ENCODE data around the gene RAD51B.

Gene RAD51B

GRCh38 chr14:68775614-68776126, 956.1 kb downstream of the RAD51B start:
- Mint-ChIP-seq H3K9me3 (peaks cover 2% of the 10 kb centered on the region), H3K27me3 (no peaks in the 10 kb centered on the region), H3K4me1 (peaks cover 7% of the 10 kb centered on the region), H3K36me3 (peaks cover 2% of the 10 kb centered on the region), H3K4me3 (no peak overlapping the region), H3K27ac (no peak overlapping the region)
- ATAC-seq (ENCODE audit: low read depth) (no peak), DNase-seq (ENCODE audit: low spot score in 2 of 2) (no peak)

DNA sequence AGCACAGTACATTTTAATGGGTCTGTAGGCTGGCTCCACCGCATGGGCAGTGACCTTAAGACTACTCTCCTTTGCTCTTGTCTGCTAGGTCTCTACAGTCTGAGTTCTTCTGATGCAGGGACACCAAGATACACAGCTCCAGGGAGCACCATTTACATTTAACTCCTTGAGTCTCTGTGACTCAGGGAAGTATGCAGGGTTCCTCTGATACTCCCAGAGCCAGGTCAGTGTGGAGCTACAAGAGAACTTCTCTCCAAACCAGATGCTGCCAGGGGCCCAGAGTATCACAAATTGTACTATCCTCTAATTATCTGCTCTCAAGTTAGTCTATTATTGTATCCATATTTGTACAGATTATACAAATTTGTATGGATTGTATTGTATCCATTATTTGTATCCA, 958.1 kb downstream of the RAD51B start:
- Mint-ChIP-seq H3K4me3 (no peak overlapping the region), H3K27ac (no peak overlapping the region), H3K9me3 (peaks cover 2% of the 10 kb centered on the region), H3K4me1 (peaks cover 10% of the 10 kb centered on the region), H3K36me3 (peaks cover 2% of the 10 kb centered on the region), H3K27me3 (no peaks in the 10 kb centered on the region)
- DNase-seq (ENCODE audit: low spot score in 2 of 2) (no peak), ATAC-seq (ENCODE audit: low read depth) (no peak)

All from memory B cell (primary cell).